Measurements from ENCODE around the gene C14orf180. TPM values are rescaled to one million over a fixed set of nuclear protein-coding genes. Genes with fewer than 3 reads are reported as not detected.

C14orf180 gene
- total RNA-seq, 1 experiment from 2014 or later = not detected

DNA sequence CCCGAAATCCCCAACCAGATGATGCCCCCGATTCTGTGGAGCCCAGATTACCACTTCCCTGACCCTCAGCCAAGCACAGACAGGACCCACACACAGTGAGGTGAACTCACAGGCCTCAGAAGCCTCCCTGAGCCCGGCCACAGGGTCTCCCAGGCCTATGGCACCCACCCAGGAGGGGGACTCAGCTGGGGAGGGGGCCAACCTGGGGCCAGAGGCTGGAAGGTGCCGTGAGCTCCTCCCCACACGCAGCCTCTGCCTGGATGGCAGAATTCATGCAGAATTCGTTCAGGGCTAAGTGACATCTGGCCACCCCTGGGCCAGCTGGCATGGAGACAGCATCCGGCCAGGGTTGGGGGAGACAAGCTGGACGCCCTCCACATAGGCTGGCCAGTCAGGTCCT lies 13.2 kb downstream of the C14orf180 start:
- H3K4me3 Mint-ChIP-seq = no peak overlapping the region
- Histone ChIP-seq H2BK5ac (ENCODE audit: insufficient read length, low read length) (no peak overlapping the region), H3K4me2 (ENCODE audit: insufficient read depth, insufficient read length, low read length) (no peak overlapping the region), H2AFZ (ENCODE audit: low read length) (no peak overlapping the region), H3K27me3 (ENCODE audit: insufficient read depth, low read length) (no peaks in the 10 kb centered on the region), H2BK12ac (ENCODE audit: insufficient read length, low read depth, low read length) (no peak overlapping the region), H3K14ac (ENCODE audit: insufficient read depth, low read length) (no peak overlapping the region), H3K9ac (ENCODE audit: extremely low read depth, insufficient read length, low read length) (no peak overlapping the region), H4K91ac (ENCODE audit: insufficient read length, low read depth, low read length) (no peak overlapping the region), H2AK5ac (ENCODE audit: insufficient read length, low read length) (no peak overlapping the region), H3K79me2 (ENCODE audit: insufficient read depth, low read length) (no peaks in the 10 kb centered on the region), H2BK120ac (ENCODE audit: low read depth, low read length, poor library complexity, severe bottlenecking) (no peak overlapping the region), H3K23me2 (ENCODE audit: insufficient read length, low read depth, low read length, poor library complexity, severe bottlenecking) (no peaks in the 10 kb centered on the region), H3K79me1 (ENCODE audit: insufficient read depth, low read depth, low read length, poor library complexity, severe bottlenecking) (no peaks in the 10 kb centered on the region), H3K18ac (ENCODE audit: insufficient read length, low read depth, low read length) (no peak overlapping the region), H3T11ph (ENCODE audit: low read length) (no peak overlapping the region), H3K9me3 (ENCODE audit: control insufficient read depth, low read depth, low read length) (no peaks in the 10 kb centered on the region), H3K23ac (ENCODE audit: insufficient read length, low read depth, low read length) (no peak overlapping the region), H2BK15ac (ENCODE audit: low read depth, low read length) (no peak overlapping the region), H4K8ac (replicated peaks; ENCODE audit: insufficient read length, low read depth, low read length) (no peak overlapping the region), H2BK20ac (ENCODE audit: low read depth, low read length, poor library complexity, severe bottlenecking) (no peak overlapping the region), H3K4me1 (ENCODE audit: insufficient read depth, low read length) (no peaks in the 10 kb centered on the region), H3K56ac (ENCODE audit: insufficient read length, low read depth, low read length) (no peak overlapping the region), H3K4ac (ENCODE audit: low read depth, low read length) (no peak overlapping the region), H3K27ac (ENCODE audit: insufficient read length, low read depth, low read length) (no peak overlapping the region), H4K5ac (ENCODE audit: insufficient read length, low read depth, low read length) (no peak overlapping the region), H4K20me1 (ENCODE audit: control insufficient read depth, insufficient read depth, insufficient read length) (no peaks in the 10 kb centered on the region)
- H3K27me3 Mint-ChIP-seq (ENCODE audit: low read depth) = peaks cover 4% of the 10 kb centered on the region
- TF ChIP-seq, protein P1, sequence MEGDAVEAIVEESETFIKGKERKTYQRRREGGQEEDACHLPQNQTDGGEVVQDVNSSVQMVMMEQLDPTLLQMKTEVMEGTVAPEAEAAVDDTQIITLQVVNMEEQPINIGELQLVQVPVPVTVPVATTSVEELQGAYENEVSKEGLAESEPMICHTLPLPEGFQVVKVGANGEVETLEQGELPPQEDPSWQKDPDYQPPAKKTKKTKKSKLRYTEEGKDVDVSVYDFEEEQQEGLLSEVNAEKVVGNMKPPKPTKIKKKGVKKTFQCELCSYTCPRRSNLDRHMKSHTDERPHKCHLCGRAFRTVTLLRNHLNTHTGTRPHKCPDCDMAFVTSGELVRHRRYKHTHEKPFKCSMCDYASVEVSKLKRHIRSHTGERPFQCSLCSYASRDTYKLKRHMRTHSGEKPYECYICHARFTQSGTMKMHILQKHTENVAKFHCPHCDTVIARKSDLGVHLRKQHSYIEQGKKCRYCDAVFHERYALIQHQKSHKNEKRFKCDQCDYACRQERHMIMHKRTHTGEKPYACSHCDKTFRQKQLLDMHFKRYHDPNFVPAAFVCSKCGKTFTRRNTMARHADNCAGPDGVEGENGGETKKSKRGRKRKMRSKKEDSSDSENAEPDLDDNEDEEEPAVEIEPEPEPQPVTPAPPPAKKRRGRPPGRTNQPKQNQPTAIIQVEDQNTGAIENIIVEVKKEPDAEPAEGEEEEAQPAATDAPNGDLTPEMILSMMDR (conservative IDR thresholded peaks at IDR 0.05) = no peak
- no peak overlapping the region for H3K27ac Mint-ChIP-seq
- no peak for DNase-seq
- peaks cover 0 to 5% of the 10 kb centered on the region in 2 experiments; a peak in 3 of 4 replicates for H3K4me1 Mint-ChIP-seq
- H3K9me3 Mint-ChIP-seq = no peaks in the 10 kb centered on the region; a peak in 1 of 5 replicates
- WGBS (ENCODE audit: extremely low coverage, insufficient read length, low lambda C conversion rate) = no CpG with 5 or more reads among the region's 8 CpGs
- H3K36me3 Mint-ChIP-seq (ENCODE audit: insufficient read depth in 1 of 3, low read depth in 3 of 3) = no peaks in the 10 kb centered on the region

All from H9 (cell line).